Germinal center (tissue), 1 donor: ENCODE measurements around the gene SKA1.
A peak's percentile ranks its signal among the peaks of the same experiment; 100 is the strongest.
"Not testable (repeated sequence)": the region's sequence is repeated elsewhere in the genome, so short reads cannot be mapped to it uniquely, and the experiment has no call there.

Experiments
- DNase-seq: peaks from one replicate; pipeline ENCODE4 v3.0.0; 2012; ENCODE audit warnings: mixed read lengths, low spot score

The SKA1 gene

DNA sequence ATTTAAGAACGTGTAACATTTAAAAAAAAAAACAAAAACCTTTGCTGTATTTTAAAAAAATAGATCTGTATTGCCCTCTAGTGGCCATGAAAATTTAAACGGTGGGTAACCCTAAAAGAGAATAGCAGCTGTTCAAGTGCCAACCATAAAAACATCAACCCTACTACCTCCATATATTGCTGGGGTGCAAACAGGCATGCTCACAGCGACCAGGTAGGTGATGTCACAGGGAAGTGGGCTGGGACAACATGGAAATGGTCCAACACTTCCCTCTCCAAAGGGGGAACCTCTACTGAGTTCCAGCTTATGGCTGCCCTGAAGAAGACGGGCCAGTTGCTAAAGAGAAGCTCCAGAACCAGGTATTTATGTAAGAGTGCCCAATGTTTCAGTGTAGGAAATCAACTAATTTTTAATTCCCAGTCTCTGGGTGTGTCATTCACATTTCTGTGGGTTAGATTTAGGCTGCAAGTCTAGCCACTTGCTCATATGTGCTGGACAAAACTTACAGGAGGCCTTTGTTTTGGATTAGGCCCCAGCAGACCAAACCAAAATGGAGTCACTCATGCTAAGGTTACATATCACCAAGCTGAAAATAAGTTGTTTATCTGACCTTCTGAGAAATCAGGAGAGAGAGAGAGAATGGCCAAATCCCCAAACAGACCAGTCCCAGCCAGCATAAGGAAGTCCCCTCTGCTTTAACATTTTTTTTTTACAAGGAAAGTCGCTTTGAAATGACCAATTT, 54.5 kb downstream of the SKA1 start:
- DNase-seq = peak; percentile 19

- DNase-seq = no peak
These were observed 58.1 kb downstream of the SKA1 start for GRCh38 chr18:50432915-50433314.

DNA sequence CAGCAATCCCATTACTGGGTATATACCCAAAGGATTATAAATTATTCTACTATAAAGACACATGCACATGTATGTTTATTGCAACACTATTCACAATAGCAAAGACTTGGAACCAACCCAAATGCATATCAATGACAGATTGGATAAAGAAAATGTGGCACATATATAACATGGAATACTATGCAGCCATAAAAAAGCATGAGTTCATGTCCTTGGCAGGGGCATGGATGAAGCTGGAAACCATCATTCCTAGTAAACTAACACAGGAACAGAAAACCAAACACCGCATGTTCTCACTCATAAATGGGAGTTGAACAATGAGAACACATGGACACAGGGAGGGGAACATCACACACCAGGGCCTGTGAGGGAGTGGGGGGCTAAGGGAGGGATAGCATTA, 61.9 kb downstream of the SKA1 start:
- not testable (repeated sequence) for DNase-seq

DNA sequence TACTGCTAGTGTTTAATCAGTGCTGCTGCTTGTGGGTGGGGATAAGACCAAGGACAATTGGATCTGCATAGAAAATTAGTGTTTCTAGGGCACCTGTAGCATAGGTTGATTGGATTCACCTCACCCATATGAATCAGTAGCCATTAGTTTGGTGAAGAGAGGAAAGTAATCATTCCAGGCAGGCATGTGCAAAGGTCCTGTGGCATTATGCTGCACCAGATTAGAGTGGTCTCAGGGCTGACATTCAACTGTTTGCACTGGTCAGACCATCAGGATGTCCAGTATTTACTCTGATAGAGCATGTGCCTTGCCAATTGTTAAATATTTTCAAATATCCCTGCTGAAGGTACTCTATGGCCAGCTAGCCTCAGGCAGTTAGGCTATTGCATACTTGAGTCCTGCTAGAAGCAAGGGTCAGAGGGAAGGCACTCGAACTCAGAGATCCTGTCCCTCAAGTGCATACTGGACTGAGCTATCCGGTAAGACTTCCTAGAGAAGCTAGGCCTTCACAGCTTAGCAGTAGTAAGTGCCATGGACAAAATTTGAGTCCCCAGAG, 64.7 kb downstream of the SKA1 start:
- DNase-seq = no peak

DNA sequence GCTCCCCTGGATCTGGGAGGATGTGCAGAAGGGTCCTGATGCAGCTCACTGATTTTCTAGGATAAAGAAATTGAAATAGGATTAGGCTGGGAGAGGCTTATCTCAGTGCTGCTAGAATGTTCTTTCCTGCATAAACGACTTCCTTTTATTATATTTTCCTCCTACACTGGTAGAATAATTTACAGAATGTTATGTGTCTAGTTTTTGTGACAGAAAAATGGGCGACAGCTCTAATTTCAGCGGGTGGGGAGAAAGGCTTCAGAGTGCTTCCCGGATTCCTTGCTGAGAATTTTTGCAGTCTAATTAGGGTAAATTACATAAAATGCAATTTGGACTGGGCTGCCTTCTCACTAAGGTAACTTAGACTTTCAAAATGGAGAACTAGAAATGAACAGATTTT, 66.2 kb downstream of the SKA1 start:
- DNase-seq = no peak

DNA sequence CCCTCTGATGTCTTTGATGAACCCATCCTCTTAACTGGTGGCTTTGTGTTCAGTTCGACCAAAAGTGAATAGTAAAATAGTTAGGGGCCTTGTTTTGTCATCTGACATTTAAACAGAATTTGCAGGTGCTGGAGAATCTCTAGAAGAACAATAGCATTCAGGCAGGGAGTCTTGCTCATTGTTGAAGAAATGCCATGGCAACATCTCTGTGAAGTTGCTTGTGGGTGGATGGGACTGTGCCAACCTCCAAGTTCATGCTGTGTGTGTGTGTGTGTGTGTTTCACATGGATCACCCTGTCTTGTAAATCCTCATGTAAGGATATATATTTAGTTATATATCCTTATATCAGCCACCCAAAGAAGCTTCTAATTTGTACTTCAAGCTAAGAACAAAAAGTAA, 66.7 kb downstream of the SKA1 start:
- no peak for DNase-seq
